ENCODE results near the gene MOB3A.

- TF ChIP-seq EZH2 (IDR thresholded peaks at IDR 0.05; ENCODE audit: insufficient read depth, poor library complexity, severe bottlenecking) (no peak), EZH2phosphoT487 (IDR thresholded peaks at IDR 0.05; ENCODE audit: insufficient read depth, low read depth) (no peak)
Observed at GRCh38 chr19:2122251-2122650, 26.1 kb upstream of the MOB3A start.
